Ramos (cell line): ENCODE results near the gene RALBP1.

Experiments used
- in situ Hi-C: fragments of 300-500 bp; cut with MboI; formaldehyde crosslinking; loops from one replicate; pipeline ENCODE4 v1.14.3; 2022; ENCODE audit warnings: low sequenced_read_pairs; ENCODE audit not compliant: unreplicated experiment

RALBP1 gene

GRCh38 chr18:9506046-9506792 is 30.9 kb downstream of the RALBP1 start:
- in situ Hi-C loops: no loop called here

DNA sequence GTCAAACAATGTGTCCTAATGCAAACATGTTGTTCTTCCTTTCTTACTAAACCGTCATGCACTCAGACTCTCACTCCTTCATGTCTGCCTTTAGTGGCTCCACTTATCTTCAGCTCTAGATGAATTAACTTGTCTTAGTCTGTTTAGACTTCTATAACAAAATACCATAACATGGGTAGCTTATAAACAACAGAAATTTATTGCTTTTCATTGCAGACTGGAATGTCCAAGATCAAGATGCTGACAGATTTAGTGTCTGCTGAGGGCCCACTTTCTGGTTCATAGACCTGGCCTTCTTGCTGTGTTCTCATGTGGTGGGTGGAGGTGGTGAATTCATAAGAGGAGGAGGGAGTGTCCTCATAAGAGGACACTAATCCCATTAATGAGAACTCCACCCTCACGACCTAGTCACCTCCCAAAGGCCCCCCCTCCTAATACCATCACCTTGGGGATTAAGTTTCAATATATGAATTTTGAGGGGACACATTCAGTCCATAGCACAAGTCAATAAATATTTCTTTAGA is 32.3 kb downstream of the RALBP1 start:
- in situ Hi-C loops: no loop called here

GRCh38 chr18:9508446-9509025 is 33.2 kb downstream of the RALBP1 start:
- in situ Hi-C loops: no loop called here

- in situ Hi-C loops: no loop called here
These were observed 38.7 kb downstream of the RALBP1 start for GRCh38 chr18:9513971-9514512.

DNA sequence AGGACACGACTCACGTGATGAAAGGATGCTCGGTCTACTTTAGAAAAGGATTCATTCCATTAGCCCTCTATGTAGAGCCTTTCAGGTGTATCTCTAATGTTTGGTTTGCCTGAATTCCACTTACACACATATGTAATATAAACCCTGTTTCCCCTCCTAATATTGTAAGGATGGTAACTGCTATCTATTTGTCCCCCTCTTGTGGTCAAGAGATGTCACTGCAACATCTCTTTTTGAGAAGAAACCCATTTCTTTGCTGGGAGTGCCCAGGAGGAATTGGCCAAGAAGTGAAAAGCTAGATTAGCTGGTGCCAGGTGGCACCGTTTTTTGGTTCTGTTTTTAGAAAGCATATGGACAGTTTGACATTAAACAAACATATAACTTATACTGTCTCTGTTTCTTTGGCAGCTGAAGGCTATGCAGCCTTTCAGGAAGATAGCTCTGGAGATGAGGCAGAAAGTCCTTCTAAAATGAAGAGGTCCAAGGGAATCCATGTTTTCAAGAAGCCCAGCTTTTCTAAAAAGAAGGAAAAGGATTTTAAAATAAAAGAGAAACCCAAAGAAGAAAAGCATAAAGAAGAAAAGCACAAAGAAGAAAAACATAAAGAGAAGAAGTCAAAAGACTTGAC is 41.2 kb downstream of the RALBP1 start:
- in situ Hi-C loops: no loop called here

DNA sequence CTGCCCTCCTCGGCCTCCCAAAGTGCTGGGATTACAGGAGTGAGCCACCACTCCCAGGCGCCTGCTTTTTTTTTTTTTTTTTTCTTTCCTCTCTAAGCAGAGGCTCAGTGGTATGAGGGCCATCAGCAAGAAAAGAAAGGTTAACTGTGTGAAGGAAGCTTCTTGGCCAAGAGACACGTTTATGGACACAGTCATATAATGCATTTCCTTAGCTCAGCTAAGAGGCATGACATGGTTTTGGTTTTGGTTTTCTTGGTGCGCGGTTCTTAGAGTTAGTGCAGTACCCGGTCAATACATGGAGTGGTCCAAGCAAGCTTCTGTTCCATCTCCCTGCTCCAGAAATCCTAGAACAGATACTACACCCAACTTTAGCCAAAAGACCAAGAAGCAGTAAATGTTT is 42.6 kb downstream of the RALBP1 start:
- in situ Hi-C loops: no loop called here

DNA sequence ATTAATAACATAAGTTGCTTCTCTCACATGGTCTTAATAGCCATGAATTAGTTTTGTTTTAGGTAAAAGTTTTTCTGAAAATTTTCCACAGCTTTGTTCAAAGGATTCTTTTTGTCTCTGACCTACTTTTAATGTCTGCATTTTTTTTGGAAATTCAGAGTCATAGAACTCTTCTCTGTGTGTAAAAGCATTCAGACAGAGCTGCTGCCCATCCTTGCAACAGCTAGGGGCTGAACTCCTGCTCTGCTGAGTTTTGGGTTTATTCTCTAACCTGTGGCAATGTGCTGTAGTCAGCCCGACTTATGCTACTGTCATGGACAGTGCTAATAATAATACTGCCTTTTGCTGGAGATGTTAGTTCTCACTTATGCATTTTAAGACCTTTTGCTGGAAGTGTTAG is 44.1 kb downstream of the RALBP1 start:
- in situ Hi-C loops: no loop called here

GRCh38 chr18:9520666-9521065 is 45.4 kb downstream of the RALBP1 start:
- in situ Hi-C loops: no loop called here

DNA sequence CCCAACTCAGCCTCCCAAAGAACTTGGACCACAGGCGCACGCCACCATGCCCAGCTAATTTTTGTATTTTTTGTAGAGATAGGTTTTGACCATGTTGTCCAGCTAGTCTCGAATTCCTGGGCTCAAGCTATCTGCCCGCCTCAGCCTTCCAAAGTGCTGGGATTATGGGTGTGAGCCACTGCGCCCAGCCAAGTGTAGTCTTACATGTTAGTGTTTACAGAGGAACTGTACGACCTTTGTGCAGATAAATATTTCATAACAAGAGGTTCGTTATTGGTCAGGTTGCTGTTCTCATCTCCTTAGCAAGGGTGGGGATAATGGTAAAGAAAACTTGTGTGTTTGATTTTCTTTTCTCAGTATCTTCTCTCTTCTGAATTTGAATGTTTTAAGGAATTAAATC is 46.5 kb downstream of the RALBP1 start:
- in situ Hi-C loops: no loop called here

DNA sequence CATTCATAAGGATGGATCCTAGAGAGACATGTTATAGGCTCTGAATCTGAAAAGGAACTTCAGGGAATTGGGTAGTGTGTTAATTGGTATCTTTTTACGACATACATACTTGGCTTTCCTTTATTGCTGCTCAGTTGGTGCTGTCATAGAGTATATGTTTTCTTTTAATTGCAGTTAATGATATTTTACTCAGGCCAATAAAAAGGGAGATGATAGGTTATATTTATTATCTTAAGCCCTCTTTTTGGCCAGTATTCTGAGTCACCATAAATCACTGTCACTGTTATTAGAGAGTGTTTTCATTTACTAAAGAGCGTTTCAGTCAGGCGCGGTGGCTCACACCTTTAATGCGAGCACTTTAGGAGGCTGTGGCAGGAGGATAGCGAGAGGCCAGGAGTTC is 47.6 kb downstream of the RALBP1 start:
- in situ Hi-C loops: no loop called here

DNA sequence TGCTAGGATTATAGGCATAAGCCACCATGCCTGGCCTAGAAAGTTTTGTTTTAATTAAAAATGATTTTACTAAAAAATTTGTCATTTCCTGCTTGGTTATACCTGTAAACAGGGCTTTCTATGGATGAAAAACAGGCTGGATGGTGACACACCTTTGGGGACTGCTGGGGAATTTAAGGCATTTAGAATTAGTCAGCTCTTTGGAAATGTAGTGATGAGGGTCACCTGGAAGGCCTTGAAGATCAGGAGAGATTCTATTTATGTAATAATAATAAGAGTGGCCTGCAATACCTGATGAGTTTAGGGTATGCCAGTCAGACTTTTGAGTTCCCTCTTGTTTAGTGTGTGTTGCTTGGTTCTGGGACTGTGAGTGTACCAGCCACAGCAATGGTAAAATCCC is 51.1 kb downstream of the RALBP1 start:
- in situ Hi-C loops: no loop called here

GRCh38 chr18:9530226-9531009 is 55.1 kb downstream of the RALBP1 start:
- in situ Hi-C loops: no loop called here

DNA sequence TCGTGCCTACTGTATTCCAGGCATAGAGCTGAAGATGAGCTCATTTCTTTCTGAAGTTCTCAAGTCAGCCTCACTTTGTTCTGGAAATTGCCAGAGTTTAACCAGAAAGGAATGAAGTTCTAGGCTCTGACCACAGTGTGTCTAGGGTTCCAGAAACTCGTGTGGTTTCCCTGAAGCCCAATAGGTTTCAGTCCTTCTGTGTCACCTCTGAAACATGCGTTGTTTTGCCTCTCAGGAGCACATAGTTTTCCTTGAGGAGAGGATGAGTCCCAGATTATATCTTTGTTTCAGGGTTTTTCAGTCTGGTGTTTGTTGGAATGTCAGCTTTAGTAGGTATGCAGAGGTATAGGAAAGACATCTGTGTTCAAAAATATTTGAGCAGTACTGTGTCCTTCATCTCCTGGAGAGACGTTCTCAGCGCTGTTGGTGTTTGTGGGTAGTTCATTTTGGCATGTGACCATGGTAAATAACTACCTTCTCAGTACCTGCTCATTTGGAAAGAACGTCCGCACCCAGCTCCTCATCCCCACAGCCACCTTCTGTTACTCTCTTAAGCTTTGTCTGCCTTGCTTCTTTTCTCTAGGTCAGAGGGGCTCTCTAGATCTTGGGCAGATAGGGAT is 56.6 kb downstream of the RALBP1 start:
- in situ Hi-C loops: no loop called here

GRCh38 chr18:9534844-9535243 is 59.5 kb downstream of the RALBP1 start:
- in situ Hi-C loops: no loop called here

GRCh38 chr18:9535430-9535991 is 60.2 kb downstream of the RALBP1 start:
- in situ Hi-C loops: no loop called here

GRCh38 chr18:9536354-9537152 is 61.2 kb downstream of the RALBP1 start:
- in situ Hi-C loops: no loop called here

- in situ Hi-C loops: no loop called here
These were observed 62.4 kb downstream of the RALBP1 start for GRCh38 chr18:9537677-9538076.

DNA sequence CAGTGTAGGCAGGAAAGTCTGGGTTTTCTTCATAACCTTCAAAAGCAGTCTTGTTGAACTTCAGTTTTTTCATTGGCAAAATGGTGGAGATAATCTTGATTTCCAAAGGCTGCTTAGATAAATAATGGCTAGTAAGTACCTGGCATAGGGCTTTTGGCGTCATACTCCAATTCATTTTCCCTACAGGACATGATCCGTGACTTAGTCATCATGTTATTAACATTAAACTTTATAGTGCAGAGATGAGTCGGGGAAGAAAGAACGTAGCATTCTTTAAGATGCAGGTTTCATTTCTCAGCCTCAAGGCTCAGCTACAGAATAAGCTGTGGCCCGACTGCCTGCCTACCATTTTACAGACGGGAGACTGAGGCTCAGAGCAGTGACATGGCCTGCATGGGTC is 64.0 kb downstream of the RALBP1 start:
- in situ Hi-C loops: no loop called here

GRCh38 chr18:9539938-9540337 is 64.6 kb downstream of the RALBP1 start:
- in situ Hi-C loops: no loop called here
